Measurements from ENCODE around the gene ABCC10.
"Not testable (repeated sequence)": the region's sequence is repeated elsewhere in the genome, so short reads cannot be mapped to it uniquely, and the experiment has no call there.

Gene ABCC10, protein sequence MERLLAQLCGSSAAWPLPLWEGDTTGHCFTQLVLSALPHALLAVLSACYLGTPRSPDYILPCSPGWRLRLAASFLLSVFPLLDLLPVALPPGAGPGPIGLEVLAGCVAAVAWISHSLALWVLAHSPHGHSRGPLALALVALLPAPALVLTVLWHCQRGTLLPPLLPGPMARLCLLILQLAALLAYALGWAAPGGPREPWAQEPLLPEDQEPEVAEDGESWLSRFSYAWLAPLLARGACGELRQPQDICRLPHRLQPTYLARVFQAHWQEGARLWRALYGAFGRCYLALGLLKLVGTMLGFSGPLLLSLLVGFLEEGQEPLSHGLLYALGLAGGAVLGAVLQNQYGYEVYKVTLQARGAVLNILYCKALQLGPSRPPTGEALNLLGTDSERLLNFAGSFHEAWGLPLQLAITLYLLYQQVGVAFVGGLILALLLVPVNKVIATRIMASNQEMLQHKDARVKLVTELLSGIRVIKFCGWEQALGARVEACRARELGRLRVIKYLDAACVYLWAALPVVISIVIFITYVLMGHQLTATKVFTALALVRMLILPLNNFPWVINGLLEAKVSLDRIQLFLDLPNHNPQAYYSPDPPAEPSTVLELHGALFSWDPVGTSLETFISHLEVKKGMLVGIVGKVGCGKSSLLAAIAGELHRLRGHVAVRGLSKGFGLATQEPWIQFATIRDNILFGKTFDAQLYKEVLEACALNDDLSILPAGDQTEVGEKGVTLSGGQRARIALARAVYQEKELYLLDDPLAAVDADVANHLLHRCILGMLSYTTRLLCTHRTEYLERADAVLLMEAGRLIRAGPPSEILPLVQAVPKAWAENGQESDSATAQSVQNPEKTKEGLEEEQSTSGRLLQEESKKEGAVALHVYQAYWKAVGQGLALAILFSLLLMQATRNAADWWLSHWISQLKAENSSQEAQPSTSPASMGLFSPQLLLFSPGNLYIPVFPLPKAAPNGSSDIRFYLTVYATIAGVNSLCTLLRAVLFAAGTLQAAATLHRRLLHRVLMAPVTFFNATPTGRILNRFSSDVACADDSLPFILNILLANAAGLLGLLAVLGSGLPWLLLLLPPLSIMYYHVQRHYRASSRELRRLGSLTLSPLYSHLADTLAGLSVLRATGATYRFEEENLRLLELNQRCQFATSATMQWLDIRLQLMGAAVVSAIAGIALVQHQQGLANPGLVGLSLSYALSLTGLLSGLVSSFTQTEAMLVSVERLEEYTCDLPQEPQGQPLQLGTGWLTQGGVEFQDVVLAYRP (N-terminal part only)

GRCh38 chr6:43427406-43428111 is at the start of gene ABCC10:
Gene ABCC10 (plus strand): TSS chr6:43427541. CDS start chr6:43427979, 438 bp downstream.
- peak; percentile 81 to 92 (median 86) for DNase-seq (ENCODE audit: low read depth in 4 of 4, low spot score in 1 of 4)

DNA sequence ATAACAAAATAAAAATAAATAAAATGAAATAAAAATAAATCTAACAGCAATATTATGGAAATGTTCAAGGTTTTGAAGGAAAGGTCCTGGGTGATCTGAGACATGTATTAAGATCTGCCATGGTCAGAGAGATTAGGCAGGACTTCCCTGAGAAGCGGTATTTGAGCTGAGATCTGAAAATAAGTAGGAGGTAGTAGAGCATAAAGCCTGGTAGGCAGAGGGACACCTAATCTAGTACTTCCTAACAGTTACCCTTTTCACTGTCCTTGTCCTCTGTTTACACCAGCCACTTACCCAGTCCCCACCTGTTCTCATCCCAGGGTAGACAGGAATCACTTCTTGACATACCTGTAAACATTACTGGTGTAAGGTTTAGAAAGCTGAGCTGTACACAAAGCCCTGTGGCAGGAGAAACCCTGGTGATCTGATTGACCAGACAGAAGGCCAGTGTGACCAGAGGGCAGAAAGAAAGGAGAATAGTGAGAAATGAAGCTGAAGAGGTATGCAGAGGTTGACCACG is 49.6 kb upstream of the ABCC10 start:
- no peak for DNase-seq (ENCODE audit: low read depth in 4 of 4, low spot score in 1 of 4)

- DNase-seq (ENCODE audit: low read depth in 4 of 4, low spot score in 1 of 4) = no peak
Observed at GRCh38 chr6:43378631-43379030, 48.7 kb upstream of the ABCC10 start.

DNA sequence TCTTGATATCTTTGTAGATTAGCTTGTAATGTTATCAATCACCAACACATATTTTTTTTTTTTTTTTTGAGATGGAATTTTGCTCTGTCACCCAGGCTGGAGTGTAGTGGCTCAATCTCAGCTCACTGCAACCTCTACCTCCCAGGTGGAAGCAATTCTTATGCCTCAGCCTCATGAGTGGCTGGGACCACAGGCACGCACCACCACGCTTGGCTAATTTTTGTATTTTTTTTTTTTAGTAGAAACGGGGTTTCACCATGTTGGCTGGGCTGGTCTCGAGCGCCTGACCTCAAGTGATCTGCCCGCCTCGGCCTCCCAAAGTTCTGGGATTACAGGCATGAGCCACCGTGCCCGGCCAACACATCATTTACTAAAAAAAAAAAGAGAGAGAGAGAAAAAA is 46.5 kb upstream of the ABCC10 start:
- not testable (repeated sequence) for DNase-seq (ENCODE audit: low read depth in 4 of 4, low spot score in 1 of 4)

- DNase-seq (ENCODE audit: low read depth in 4 of 4, low spot score in 1 of 4) = no peak
Observed at GRCh38 chr6:43383021-43383667, 44.2 kb upstream of the ABCC10 start.

DNA sequence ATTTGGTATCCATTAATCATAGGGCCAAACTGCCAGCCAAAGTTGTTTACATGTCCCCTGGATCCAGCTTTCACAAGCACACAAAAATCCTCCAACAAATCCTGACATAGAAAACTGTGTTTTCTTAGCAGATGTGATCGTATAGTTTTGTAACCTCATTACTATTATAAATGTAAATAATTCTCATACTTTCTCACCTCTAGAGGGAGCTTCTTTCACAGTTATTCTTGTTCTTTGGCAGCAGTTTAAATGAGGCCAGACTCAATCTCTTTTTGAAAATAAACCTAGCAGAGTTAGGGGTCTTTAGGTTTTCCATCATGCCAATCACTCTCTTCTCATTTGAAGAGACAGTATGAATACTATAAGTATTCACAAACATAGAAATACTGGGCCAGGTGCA is 40.8 kb upstream of the ABCC10 start:
- DNase-seq (ENCODE audit: low read depth in 4 of 4, low spot score in 1 of 4) = no peak

DNA sequence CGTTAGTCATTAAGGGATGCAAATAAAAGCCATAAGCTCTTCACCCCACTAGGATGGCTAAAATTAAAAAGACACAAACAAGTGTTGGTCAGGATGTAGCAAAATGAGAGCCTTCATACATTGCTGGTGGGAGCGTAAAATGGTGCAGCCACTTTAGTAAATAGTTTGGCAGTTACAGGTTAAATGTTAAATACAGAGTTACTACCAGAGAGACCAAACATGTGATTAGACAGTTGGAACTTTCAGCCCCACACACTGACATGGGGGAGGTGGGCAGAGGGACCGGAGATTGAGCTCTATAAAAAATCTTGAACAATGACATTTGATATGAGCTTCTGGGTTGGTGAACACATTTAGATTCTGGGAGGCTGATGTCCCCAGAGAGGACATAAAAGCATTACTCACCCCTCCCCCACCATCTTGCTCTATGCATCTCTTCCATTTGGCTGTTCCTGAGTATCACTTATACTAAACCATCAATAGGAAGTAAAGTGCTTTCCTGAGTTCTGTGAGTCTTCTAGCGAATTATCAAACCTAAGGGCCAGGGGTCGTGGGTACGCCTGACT is 37.5 kb upstream of the ABCC10 start:
- no peak for DNase-seq (ENCODE audit: low read depth in 4 of 4, low spot score in 1 of 4)

DNA sequence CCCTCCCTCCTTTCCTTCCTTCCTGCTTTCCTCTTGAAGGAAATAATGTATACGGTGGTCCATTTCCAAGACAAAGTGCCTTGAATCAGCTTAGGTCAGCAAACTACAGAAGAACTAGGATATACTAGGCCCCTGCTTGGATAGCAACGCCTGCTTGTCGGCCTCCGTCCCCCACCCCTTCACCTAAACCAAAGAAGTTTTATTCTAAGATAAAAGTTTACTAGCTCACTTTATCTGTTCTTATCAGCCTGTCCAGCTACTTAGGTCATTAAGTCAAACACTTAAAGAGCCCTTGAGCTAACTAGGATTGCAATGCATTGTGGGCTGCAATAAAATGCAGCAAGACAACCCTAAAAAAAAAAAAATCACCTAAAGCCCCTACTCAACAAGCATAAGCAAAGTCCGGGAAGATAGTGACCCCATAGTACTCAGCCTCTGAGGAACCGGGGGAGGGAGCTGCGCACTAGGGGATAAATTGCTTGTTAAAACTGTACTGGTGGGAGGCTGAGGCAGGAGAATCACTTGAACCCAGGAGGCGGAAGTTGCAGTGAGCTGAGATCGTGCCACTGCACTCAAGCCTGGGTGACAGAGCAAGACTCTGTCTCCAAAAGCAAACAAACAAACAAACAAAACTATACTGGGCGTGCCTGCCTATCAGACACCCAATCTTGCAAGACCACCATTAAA is 36.4 kb upstream of the ABCC10 start:
- not testable (repeated sequence) for DNase-seq (ENCODE audit: low read depth in 4 of 4, low spot score in 1 of 4)

GRCh38 chr6:43391440-43392031 is 35.8 kb upstream of the ABCC10 start:
- DNase-seq (ENCODE audit: low read depth in 4 of 4, low spot score in 1 of 4) = peak in 1 of 4 experiments; percentile 11

- not testable (repeated sequence) for DNase-seq (ENCODE audit: low read depth in 4 of 4, low spot score in 1 of 4)
Observed at GRCh38 chr6:43393133-43393532, 34.2 kb upstream of the ABCC10 start.

DNA sequence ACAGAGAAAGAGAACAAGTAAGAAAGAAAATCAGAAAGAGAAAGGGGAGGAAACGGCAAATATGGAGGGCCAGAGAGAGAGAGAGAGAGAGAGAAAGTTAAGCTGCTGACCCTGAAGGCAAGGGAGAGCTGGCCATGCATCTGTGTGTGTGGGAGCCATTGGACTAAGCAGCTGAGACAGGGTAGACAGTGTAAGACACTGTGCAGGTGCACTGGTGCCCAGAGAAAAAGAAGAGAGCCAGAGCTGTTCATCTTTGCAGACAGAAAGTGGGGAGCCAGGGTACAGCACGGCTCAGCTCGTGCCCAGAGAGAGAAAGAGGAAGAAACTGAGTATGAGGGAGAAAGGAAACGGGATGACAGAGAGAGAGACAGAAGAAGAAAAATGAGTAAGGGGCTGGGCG is 33.7 kb upstream of the ABCC10 start:
- DNase-seq (ENCODE audit: low read depth in 4 of 4, low spot score in 1 of 4) = no peak

DNA sequence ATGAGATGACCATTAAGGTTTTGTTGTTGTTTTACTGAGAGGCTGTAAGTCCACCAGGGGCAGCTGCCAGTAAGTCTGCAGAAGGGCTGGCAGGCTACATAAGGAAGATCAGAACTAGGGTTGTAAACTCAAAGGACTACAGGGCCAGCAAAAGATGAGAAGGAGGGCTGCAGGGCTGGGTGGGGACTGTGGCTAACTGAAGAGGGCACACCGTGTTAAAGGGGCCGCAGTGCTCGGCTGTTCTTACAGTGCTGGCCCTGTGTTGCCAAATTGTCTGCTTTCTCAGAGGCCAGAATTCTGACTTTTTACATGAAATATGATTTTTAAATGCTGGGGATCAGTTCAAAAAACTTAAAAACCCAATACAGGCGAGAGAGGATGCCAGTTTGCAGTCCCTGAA is 32.4 kb upstream of the ABCC10 start:
- DNase-seq (ENCODE audit: low read depth in 4 of 4, low spot score in 1 of 4) = no peak

GRCh38 chr6:43395776-43396175 is 31.6 kb upstream of the ABCC10 start:
- DNase-seq (ENCODE audit: low read depth in 4 of 4, low spot score in 1 of 4) = no peak

GRCh38 chr6:43396408-43397149 is 30.8 kb upstream of the ABCC10 start:
- no peak for DNase-seq (ENCODE audit: low read depth in 4 of 4, low spot score in 1 of 4)

DNA sequence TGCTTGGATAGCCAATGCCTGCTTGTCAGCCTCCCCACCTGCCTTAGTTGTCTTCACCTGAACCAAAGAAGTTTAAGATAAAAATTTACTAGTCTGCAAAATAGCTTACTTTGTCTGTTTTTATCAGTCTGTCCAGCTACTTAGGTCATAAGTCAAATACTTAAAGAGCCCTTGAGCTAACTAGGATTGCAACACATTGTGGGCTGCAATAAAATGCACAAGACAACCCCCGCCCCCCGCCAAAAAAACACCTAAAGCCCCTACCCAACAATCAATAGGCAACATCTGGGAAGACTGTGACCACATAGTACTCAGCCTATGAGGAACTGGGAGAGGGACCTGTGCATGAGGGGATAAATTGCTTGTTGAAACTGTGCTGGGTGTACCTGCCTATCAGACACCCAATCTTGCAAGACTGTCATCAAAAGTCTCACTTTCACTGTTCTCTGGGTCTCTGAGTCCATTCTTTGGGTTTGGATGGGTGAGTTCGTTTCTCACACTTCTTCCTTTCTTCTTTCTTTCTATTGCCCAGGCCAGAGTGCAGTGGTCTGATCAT is 27.3 kb upstream of the ABCC10 start:
- DNase-seq (ENCODE audit: low read depth in 4 of 4, low spot score in 1 of 4) = no peak

DNA sequence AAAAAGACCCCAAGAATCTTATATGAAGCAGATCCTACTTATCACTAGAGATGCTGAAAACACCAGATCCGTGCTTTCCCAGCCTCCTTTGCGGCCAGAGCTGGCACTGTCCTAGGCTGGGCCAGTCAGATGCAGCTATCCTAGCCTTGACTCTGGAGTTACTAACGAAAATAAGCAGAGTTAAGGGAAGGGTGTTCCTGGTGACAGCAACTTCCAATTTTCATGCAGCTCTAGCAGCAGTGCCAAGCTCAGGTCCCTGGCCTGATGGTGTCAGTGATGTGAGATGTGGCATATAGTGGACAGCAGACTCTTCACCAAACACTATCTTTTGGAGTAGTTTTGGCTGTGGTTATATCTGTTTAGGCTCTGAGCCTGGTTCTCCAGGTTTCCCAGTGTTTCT is 25.6 kb upstream of the ABCC10 start:
- DNase-seq (ENCODE audit: low read depth in 4 of 4, low spot score in 1 of 4) = no peak

DNA sequence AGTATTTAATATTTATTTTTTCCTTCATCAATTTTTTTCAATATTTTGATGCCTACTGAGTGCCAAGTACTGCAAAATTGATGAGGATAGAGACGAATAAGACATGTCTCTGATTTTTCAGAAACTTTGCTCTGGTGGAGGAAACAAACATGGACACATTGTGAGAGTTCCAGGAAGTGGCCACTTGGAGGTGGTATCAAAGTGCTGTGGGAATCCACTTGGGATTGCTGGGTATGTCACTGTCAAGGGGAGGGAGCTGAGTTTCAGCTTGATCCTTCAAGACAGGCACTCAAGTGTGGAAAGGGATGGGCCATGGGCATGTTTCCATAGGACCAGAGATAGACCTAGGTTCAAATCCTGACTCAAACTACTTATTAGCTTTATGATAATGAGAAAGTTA is 24.5 kb upstream of the ABCC10 start:
- no peak for DNase-seq (ENCODE audit: low read depth in 4 of 4, low spot score in 1 of 4)

- no peak for DNase-seq (ENCODE audit: low read depth in 4 of 4, low spot score in 1 of 4)
Observed at GRCh38 chr6:43405354-43405753, 22.0 kb upstream of the ABCC10 start.
